ENCODE data around the gene RNF167.
A peak's percentile ranks its signal among the peaks of the same experiment; 100 is the strongest.

GRCh38 chr17:4947010-4947410 lies 6.9 kb downstream of the RNF167 start:
- TF ChIP-seq POLR2A (IDR thresholded peaks at IDR 0.05; ENCODE audit: borderline replicate concordance, extremely low read depth, insufficient read depth, insufficient read length) (no peak), EGR1 (IDR thresholded peaks at IDR 0.05; ENCODE audit: low read depth) (no peak), EZH2phosphoT487 (IDR thresholded peaks at IDR 0.05; ENCODE audit: borderline replicate concordance) (no peak), POLR2AphosphoS5 (IDR thresholded peaks at IDR 0.05; ENCODE audit: low read depth, low read length) (peak; percentile 41), CEBPB (IDR thresholded peaks at IDR 0.05; ENCODE audit: low read depth) (no peak), CTCF (IDR thresholded peaks at IDR 0.05 in 2 of 3, conservative IDR thresholded peaks at IDR 0.05 in 1 of 3; ENCODE audit: borderline replicate concordance in 1 of 3, insufficient read depth in 1 of 3, low read depth in 2 of 3, low read length in 2 of 3) (no peak), ZFX (IDR thresholded peaks at IDR 0.05) (no peak)
